SHP77 (cell line): Measurements from ENCODE around the gene DDX4.
"Not testable (repeated sequence)": the region's sequence is repeated elsewhere in the genome, so short reads cannot be mapped to it uniquely, and the experiment has no call there.

Experiments
- DNase-seq, 2 experiments: peaks; one replicate each; lab custom pipeline; 2025; lab: John Stamatoyannopoulos, UW

DDX4 gene

GRCh38 chr5:55724281-55724680, 13.6 kb upstream of the DDX4 start:
- no peak for DNase-seq

GRCh38 chr5:55731848-55732247, 6.0 kb upstream of the DDX4 start:
- DNase-seq: no peak

- no peak for DNase-seq
These were observed 5.3 kb upstream of the DDX4 start for GRCh38 chr5:55732585-55732984.

GRCh38 chr5:55734658-55735057, 3.2 kb upstream of the DDX4 start:
- DNase-seq: no peak

GRCh38 chr5:55742778-55743177, 4.9 kb downstream of the DDX4 start:
- DNase-seq: no peak

- no peak for DNase-seq
These were observed 10.0 kb downstream of the DDX4 start for GRCh38 chr5:55747778-55748318.

- DNase-seq: no peak
These were observed 11.5 kb downstream of the DDX4 start for GRCh38 chr5:55749387-55749786.

- DNase-seq: no peak
These were observed 12.2 kb downstream of the DDX4 start for GRCh38 chr5:55750063-55750462.

- no peak for DNase-seq
These were observed 12.6 kb downstream of the DDX4 start for GRCh38 chr5:55750499-55750898.

- no peak for DNase-seq
These were observed 20.4 kb downstream of the DDX4 start for GRCh38 chr5:55758231-55758630.

GRCh38 chr5:55758714-55759113, 20.9 kb downstream of the DDX4 start:
- no peak for DNase-seq

GRCh38 chr5:55761721-55762120, 23.9 kb downstream of the DDX4 start:
- DNase-seq: not testable (repeated sequence)

- DNase-seq: no peak
These were observed 26.0 kb downstream of the DDX4 start for GRCh38 chr5:55763746-55764420.

- DNase-seq: no peak
These were observed 30.4 kb downstream of the DDX4 start for GRCh38 chr5:55768279-55768678.

- no peak for DNase-seq
These were observed 33.4 kb downstream of the DDX4 start for GRCh38 chr5:55771175-55771655.

GRCh38 chr5:55773057-55773456, 35.2 kb downstream of the DDX4 start:
- no peak for DNase-seq

GRCh38 chr5:55777332-55777731, 39.5 kb downstream of the DDX4 start:
- DNase-seq: no peak

GRCh38 chr5:55800924-55801323, 63.1 kb downstream of the DDX4 start:
- DNase-seq: no peak

GRCh38 chr5:55808814-55809213, 71.0 kb downstream of the DDX4 start:
- peak; percentile 12 to 13 for DNase-seq

GRCh38 chr5:55815939-55816338, 78.1 kb downstream of the DDX4 start:
- not testable (repeated sequence) for DNase-seq

GRCh38 chr5:55816342-55816741, 78.5 kb downstream of the DDX4 start:
- DNase-seq: no peak

GRCh38 chr5:55817030-55817429, 79.2 kb downstream of the DDX4 start:
- DNase-seq: no peak

GRCh38 chr5:55820488-55820887, 82.6 kb downstream of the DDX4 start:
- no peak for DNase-seq
